Hematopoietic multipotent progenitor cell treated with erythropoietin and hydrocortisone succinate and interleukin-3 and kit ligand, for 17 days (in vitro differentiated cells): Measurements from ENCODE around the gene CPNE1.

Source experiments
- DNase-seq: peaks from one replicate; pipeline ENCODE4 v3.0.0-alpha.2; 2015; ENCODE audit warnings: low spot score

Gene CPNE1

DNA sequence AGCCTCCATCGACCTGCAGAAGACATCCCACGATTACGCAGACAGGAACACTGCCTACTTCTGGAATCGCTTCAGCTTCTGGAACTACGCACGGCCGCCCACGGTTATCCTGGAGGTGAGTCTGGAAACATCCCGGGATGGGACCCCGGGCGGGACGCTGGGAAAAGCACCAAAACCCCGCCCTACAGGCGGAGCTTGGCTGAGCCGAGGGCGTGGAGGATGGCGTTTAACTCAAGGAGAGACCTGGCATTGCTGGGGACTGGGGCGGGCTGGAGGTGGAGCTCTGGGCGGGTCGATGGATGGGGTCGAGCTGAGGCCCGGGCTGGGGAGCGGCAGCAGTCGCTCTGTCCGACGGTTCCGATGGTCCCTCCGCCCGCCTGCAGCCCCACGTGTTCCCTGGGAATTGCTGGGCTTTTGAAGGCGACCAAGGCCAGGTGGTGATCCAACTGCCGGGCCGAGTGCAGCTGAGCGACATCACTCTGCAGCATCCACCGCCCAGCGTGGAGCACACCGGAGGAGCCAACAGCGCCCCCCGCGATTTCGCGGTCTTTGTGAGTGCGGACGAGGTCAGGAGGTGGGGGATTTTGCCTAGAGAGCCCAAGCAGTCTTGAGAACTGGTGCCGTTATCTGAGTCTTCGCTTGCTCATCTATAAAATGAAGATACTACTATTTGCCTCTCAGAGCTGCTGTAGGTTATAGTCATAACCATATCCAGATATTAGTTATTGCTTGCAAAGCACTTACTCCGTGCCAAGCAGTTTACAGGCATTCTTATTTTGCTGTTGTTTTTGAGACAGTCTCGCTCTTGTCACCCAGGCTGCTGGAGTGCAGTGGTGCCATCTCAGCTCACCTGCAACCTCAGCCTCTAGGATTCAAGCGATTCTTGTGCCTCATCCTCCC lies 45.3 kb downstream of the CPNE1 start:
- DNase-seq = peak; percentile 48

DNA sequence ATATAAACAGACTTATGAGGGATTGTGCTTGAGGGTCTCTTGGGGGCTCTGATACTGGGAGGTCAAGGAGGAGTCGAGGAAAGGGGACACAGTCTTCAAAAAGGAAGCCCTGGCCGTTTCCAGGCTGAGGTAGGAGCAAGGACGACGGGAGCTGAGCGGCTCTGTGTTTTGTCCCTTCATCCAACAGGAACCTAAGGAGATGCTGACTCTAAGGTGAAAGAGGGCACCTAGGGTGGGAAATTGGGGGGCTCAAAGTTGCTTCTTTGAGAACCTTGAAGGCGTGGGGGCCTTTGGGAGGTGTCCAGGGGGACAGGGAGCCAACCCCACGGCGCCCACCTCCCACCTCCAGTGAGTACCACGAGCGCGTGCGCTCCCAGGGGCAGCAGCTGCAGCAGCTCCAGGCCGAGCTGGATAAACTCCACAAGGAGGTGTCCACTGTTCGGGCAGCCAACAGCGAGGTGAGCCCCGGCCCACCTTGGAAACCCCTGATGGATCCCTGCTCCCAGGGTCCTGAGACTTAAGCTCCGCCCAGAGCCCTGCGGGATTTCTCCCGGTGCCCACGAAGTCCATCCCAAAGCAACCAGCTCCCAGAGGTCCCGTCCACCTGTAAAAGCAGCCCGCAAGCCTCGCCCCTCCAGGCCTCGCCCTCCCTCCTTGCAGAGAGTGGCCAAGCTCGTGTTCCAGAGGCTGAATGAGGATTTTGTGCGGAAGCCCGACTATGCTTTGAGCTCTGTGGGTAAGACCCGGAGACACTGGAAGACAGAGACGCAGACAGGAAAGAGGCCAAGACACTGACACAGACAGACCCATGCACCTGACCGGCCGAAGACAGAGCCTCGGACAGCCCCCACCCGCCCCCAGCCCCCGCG lies 46.2 kb downstream of the CPNE1 start:
- DNase-seq = no peak

DNA sequence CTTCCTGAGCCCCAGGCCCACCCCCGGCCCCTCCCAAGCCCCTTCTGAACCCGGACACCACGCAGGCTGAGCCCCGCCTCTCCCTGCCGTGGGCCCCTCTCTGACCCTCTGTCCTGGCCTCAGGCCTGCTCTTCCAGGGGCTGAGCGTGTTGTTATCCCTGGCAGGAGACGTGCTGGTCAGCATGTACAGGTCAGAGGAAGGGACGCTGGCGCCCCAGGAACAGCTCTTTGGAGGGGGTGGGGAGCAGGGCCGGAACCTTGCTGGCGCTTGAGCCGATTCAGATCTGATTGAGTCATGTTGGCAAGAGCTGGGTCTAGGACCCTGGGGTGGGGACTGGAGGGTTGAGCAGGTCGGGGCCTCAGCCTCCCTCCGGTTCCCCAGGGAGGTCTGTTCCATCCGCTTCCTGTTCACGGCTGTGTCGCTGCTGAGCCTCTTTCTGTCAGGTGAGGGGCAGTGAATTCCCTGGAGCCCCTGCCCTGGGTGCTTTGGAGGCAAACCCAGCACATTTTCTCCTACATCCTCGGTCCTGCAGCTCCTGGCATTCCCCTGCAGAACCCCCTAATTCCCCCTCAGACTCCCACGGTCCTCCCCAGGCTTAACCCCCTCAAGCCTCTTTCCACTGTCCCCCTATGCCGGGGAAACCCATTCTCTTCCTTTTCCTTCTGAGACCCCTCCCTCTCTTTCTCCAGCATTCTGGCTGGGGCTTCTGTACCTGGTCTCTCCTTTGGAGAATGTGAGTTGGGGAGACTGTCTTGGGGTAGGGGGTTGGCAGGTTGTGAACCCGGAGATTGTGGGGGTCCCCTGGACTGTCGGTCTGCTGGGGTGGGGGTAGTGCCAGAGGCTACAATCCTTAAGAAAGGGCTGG lies 47.1 kb downstream of the CPNE1 start:
- no peak for DNase-seq

DNA sequence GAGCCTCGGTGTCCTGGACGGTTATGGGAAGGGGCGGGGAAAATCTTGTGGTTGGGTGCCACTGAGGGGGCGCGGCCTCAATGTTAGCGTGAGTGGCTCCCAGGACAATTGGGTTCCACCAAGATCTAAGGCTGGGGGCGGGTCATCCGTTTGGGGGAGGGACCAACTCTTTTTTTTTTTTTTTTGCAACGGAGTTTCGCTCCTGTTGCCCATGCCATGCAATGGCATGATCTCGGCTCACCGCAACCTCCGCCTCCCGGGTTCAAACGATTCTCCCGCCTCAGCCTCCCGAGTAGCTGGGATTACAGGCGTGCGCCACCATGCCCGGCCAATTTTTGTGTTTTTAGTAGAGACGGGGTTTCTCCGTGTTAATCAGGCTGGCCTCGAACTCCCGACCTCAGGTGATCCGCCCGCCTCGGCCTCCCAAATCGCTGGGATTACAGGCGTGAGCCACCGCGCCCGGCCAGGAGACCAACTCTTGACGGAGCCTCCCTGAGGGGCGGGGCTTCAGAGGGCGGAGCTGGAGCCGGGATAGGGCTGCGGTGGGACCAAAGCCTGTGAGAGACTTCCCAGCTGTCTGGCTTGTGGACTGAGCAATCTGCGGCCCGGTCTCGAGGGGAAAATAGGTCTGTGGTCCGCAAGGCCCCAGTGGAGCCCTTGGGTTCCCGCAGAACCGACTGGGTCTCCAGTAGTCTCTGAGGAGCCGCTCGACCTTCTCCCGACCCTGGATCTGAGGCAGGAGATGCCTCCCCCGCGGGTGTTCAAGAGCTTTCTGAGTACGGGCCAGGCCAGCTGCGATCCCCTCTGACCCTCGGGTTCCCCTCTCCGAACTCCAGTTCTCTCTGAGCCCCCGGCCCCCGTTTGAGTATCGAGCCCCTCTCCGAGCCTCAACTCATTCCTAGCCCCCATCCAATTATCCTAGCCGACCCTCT lies 48.0 kb downstream of the CPNE1 start:
- peak; percentile 81 for DNase-seq

DNA sequence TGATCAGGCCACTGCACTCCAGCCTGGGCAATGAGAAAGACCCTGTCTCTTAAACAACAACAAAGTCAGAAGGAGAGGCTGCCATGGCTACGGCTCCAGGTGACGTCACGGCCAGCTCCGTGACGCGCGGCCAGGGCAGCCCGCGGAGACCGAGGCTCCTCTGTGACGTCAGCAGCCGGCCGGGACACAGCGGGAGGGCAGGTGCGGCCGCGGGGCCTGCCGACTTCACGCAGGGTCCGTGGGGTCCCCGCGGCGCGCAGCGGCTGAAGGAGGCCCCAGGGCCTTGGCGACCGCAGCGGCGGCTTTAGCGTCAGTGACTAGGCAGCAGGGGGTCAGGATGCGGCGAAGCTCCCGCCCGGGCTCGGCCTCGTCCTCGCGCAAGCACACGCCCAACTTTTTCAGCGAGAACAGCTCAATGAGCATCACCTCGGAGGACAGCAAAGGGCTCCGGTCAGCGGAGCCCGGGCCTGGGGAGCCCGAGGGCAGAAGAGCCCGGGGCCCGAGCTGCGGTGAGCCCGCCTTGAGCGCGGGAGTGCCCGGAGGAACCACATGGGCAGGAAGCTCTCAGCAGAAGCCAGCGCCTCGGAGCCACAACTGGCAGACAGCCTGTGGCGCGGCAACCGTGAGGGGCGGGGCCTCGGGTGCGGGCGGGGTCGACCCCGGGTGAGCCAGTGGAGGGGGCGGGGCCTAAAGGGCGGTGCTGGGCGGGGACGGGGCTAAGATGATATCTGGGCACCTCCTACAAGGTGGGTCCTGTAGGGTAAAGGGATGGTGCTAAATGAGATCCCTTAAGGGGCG lies 48.8 kb downstream of the CPNE1 start, which contains the start of gene SPAG4:
Gene SPAG4, plus strand, starts transcription at position 163 of the 798 bp plus-strand sequence. Its CDS starts 175 bp downstream, at position 338.
- DNase-seq = peak; percentile 98

DNA sequence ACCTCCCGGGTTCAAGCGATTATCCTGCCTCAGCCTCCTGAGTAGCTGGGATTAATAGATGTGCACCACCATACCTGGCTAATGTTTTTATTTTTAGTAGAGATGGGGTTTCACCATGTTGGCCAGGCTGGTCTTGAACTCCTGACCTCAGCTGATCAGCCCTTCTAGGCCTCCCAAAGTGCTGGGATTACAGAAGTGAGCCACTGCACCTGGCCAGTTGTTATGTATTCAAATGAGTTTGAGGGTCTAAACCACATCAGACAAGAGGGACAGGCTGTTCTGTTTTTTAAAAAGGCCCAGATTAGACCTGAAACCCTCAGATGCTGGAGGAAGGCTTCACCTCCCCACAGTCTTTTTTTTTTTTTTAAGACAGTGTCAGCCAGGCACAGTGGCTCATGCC lies 53.2 kb downstream of the CPNE1 start:
- DNase-seq = no peak

DNA sequence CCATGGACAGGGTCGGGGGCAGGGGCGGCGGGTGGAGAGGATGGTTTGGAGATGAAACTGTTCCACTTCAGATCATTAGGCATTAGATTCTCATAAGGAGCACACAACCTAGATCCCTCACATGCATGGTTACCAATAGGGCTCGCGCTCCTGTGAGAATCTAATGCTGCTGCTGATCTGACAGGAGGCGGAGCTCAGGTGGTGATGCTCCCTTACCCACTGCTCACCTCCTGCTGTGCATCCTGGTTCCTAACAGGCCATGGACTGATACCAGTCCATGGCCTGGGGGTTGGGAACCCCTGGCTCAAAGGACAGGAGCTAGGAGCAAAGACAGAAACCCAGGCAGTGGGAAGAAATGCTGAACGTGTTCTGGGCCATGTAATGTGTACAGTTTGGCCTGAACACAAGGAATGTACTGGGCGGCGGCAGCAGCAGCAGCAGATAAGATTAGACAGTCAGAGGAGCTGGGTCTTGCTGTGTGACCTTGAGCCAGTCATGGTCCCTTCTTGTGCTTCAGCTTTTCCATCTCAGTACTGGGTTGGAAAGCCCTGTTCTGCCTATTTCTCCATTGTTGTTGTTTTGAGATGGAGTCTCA lies 53.8 kb downstream of the CPNE1 start:
- DNase-seq = peak; percentile 48

DNA sequence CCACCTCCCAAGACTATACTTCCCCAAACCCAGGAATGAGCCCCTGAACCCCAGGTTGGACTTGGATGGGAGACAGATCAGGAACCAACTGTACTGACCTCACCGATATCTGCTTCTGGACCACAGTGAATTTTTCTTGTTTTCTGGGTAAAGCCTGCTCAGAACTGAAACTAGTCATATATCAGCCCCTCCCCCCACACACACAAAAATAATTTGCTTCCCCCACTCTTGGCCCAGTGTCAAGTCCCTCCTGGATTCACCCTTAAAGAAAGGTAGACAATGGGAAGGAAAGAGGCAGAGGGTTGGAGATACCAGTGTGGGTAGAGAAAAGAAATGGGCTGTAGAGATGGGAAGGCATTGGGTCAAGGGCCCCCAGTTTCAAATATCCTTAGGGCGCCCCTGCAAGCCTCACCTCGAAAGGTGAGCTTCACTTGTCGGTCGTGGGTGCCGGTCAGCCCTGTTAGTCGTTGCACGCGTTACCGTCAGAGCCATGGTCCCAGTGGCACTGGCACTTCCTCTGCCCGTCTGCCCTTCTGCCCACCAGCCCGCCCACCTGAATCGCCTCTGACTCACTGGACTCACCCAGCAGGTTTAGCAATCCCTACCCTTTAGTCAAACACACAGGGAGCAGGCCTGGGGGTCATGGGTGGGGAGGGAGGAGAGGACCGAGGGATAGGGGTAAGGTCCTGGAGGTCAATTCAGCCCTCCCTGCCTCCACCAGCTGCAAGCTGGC lies 57.5 kb downstream of the CPNE1 start:
- no peak for DNase-seq

DNA sequence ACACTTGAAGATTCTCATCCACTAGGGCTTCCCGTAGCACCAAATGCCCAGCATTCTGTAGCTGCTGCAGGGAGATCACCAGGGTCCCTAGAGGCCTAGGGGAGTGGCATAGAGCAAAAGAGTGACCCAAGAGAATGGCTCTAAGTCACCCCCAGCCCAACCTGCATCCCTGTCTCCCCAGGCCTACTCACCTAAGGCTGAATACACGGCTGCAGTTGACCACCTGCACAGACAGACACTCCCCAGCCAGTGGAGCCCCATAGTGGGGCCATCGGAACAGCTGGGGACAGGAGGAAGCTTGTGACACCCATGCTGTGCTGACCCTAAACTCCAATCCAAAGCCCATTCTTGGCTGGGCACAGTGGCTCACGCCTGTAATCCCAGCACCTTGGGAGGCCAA lies 58.6 kb downstream of the CPNE1 start:
- no peak for DNase-seq

DNA sequence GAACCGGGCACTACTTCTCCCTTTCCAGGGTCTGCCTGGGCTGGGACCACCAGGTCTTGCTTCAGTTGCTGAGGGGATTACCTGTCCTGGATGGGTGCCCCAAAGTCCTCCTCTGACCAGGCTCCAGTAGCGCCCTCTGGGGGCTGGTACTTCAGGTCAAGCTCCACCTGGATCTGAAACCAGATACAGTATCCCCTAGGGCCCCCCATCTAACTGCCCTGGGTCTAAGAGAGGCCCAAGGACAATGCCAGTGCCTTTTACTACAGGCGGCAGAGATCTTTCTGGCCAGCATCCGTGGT lies 60.3 kb downstream of the CPNE1 start:
- DNase-seq = peak; percentile 43

DNA sequence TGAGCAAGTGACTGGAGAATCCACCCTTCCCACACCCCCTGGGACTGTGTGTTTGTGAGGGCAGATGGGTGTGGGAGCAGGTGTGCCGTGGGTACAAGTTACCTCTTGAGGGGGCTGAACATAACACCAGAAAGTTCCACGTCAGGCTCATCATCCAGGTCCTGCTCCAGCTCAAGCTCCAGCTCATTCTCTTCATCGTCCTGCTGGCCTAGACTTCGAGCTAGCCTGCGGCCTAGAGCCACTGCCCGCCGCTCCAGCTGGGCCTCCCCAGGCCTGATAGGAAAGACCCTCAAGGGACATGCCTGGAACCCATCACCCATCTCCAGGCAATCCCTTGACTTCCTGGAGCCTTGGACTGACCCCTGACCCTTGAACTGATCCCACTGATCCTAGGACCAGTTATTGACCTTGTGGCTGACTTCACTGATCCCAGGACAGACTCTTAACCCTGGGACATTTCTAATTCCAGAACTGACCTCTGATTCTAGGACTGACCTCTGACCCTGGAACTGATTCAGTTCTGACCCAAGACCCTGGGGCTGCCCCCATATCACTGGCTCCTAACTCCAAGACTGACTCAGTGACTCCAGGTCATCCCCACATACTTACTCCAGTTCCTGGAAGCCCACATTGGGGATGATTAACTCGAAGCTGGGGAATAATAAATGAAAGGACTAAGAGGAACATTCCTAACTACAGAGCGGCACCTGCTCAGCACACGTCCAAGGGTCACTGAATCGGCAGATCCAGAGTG lies 60.8 kb downstream of the CPNE1 start:
- no peak for DNase-seq

DNA sequence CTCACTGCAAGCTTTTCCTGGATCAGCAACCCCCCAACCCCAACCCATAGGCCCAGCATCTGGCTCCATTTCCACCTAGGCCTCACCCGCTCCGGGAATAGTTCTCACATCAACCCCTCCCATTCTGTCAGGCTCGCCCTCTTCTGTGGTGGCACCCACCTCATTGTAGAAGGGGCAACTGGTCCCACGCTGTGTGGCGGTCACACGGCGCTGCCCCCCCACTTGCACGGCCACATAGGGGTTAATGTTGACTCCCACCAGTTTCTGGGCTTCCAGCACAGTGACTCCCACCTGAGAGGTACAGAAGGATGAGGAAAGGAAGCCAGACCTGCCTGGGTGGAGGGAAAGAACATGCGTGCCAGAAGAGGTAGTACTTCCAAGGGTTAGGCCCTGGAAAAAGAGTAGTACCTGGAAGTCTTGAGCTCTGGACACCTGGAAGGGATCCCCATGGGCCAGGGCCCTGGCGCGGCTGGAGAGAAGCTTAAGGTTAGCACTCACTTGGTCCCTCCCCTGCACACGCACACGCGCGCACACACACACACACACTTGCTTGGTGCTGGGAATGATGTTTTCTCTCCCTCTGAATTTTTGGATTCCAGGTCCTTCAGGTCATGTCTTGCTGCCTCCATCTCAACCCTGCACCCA lies 61.7 kb downstream of the CPNE1 start:
- no peak for DNase-seq

DNA sequence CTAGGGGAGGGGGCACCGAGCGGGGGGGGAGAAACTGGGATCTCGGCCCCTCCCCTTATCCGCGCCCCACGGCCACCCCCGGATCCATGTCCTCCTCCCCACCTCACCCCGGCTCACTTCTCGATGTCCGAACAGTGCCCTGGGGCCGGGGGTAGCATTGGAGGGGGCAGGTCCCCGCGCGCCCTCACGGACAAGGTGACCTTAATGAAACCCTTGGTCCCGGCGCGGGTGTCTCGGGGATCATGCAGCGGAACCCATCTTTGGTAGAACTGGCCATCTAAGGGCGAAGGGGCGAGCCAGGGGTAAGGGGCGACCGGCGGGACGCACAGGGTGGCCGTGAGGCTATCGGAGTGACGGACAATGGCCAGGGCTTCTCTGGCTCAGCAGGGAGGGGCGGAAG lies 62.7 kb downstream of the CPNE1 start:
- DNase-seq = no peak

DNA sequence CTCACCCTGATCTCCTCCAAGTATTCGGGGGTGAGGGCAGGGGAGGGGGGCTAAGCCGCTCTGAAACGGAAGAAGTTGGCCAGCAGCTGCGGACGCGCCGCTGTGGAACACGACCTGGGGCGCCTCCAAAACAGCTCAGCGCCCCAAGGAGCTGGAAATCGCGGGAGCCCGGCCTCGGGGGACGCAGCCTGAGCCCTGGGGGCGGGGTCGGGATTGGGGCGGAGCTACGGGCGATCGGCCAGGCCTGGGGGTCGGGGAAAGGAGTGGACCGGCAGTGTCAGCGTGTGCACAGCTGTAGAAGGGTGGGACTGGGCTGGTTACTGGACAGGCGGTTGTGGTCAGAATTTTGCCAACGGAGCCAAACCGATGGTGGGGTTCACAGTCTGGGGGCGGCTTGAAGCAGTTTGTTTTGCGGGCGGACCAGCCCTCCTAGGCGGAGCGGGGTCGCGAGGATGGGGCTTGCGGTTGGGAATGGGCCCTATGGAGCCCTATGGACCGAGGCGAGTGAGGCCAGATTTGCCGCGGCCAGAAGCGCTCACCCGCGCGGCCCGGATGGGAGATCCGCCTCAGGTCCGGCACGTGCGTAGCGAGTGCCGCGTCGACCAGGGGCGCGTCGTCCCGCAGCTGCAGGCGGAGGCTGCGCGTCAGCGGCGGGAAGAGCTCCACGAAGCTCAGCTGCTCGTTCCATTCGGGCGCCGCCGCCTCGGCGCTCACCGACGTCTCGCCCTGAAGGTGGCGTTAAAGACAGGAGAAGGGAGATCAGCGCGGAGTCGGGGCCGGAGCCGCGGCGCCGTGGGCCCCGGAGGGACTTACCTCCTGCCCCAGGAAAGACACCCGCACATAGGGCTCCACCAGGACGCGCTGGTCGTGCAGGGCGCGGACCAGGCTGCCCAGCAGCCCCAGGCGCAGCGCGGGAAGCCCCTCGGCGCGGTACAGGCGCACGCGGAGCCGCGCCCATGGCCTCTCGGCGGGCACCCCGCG lies 63.4 kb downstream of the CPNE1 start:
- DNase-seq = peak; percentile 53

DNA sequence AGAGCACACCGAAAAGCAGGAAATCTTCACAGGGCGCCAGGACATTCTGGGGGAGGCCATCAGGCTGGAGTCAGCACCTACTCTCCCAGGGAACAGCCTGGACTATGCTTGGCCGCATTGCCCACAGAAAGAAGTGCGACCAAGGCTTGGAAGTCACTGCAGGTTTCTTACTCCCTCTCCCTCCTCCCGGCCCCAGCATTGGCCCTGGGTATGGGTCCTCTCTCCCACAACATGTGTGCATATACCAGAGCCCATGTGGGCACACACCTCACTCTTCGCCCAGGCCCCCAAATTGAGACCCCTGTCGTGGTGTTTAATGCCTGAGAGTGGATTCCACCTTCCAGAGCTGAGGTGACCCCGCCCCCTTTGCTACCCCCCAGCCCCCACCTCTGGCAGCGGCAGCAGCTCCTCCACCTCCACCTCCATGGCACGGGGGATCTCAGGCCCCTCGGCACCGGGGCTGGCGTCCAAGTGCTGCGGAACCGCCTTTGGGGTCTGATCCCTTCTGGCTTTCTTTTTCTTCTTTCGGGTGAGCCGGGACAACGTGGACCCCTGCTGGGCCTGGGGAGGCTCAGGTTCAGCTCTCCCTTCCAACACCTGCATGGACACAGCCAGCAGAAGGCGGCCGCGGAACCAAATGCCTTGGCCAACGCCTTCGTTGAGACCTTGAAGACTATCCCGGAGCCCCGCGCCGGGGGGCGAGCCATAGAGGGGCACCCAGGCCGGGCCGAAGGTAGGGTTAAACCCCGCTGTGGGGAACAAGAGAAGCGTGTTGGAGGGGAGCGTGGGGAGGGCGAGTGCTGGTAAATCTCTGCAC lies 64.3 kb downstream of the CPNE1 start:
- no peak for DNase-seq

DNA sequence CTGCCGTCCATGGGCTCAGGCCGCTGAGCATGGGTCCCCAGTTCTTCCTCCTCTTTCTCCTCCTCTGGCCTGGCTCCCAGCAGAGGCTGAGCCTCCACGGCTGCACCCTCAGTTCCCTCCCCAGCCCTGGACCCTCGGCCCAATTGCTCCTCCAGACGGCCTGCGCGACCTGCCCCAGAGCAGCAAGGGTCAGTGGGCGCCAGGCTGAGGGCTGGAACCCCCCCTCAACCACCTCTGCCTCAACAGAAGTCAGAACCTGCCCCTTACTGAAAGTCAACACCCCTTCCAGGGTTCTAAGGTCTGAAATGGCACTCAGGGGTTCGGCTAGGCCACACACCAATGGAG lies 65.0 kb downstream of the CPNE1 start:
- DNase-seq = no peak
